ENCODE results near the gene ZGPAT.
"Not testable (repeated sequence)": the region's sequence is repeated elsewhere in the genome, so short reads cannot be mapped to it uniquely, and the experiment has no call there.

DNA sequence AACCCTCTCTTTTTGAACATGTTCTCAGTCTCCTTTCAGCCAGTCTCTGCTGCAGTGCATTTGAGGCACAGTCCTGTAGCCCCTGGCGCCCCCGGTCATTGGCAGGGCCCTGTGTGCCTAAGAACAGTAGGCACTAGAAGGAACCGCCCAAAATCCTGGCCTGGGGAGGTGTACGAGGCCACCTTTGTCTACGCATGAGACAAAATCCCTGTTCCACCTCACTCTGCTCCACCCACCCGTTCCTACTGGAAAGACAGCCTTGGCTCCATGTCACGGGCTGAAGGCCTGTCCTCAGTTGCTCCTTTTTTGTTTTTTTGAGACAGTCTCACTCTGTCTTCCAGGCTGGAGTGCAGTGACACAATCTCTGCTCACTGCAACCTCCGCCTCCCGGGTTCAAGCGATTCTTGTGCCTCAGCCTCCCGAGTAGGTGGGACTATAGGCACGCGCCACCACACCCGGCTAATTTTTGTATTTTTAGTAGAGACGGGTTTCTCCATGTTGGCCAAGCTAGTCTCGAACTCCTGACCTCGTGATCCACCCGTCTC is 22.4 kb downstream of the ZGPAT start:
- TF ChIP-seq POLR2A (IDR thresholded peaks at IDR 0.05; ENCODE audit: low read depth, low read length); MAZ (IDR thresholded peaks at IDR 0.05; ENCODE audit: borderline replicate concordance, low read depth, low read length); MAFK (IDR thresholded peaks at IDR 0.05; ENCODE audit: low read depth, low read length); RAD21 (IDR thresholded peaks at IDR 0.05; ENCODE audit: low read length); BHLHE40 (IDR thresholded peaks at IDR 0.05; ENCODE audit: low read depth, low read length); RCOR1 (IDR thresholded peaks at IDR 0.05; ENCODE audit: insufficient replicate concordance, low read length); MXI1 (IDR thresholded peaks at IDR 0.05; ENCODE audit: borderline replicate concordance, low read depth, low read length); FOS (IDR thresholded peaks at IDR 0.05; ENCODE audit: low read depth, low read length): not testable (repeated sequence)
- TF ChIP-seq, protein P1, sequence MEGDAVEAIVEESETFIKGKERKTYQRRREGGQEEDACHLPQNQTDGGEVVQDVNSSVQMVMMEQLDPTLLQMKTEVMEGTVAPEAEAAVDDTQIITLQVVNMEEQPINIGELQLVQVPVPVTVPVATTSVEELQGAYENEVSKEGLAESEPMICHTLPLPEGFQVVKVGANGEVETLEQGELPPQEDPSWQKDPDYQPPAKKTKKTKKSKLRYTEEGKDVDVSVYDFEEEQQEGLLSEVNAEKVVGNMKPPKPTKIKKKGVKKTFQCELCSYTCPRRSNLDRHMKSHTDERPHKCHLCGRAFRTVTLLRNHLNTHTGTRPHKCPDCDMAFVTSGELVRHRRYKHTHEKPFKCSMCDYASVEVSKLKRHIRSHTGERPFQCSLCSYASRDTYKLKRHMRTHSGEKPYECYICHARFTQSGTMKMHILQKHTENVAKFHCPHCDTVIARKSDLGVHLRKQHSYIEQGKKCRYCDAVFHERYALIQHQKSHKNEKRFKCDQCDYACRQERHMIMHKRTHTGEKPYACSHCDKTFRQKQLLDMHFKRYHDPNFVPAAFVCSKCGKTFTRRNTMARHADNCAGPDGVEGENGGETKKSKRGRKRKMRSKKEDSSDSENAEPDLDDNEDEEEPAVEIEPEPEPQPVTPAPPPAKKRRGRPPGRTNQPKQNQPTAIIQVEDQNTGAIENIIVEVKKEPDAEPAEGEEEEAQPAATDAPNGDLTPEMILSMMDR (conservative IDR thresholded peaks at IDR 0.05; ENCODE audit: low read depth, low read length), result not testable (repeated sequence)
- TF ChIP-seq, protein P2, sequence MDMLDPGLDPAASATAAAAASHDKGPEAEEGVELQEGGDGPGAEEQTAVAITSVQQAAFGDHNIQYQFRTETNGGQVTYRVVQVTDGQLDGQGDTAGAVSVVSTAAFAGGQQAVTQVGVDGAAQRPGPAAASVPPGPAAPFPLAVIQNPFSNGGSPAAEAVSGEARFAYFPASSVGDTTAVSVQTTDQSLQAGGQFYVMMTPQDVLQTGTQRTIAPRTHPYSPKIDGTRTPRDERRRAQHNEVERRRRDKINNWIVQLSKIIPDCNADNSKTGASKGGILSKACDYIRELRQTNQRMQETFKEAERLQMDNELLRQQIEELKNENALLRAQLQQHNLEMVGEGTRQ (IDR thresholded peaks at IDR 0.05; ENCODE audit: low read depth, low read length), result not testable (repeated sequence)

Data from IMR-90 (cell line).